ENCODE measurements around the gene ROR1. TPM values are rescaled to one million over a fixed set of nuclear protein-coding genes. Genes with fewer than 3 reads are reported as not detected.

The ROR1 gene
- total RNA-seq, 1 experiment from 2014 or later = 2.7 TPM

- H3K4me3 ChIP-seq (replicated peaks in 1 of 2; ENCODE audit: low read depth in 1 of 2, low read length in 2 of 2) = no peak overlapping the region
- H4K20me1 ChIP-seq (ENCODE audit: insufficient read depth) = no peaks in the 10 kb centered on the region
- H3K9ac ChIP-seq (ENCODE audit: low read length) = no peak overlapping the region
- H3K9me3 ChIP-seq (ENCODE audit: control insufficient read depth in 1 of 2, insufficient read depth in 1 of 2, low read depth in 1 of 2, low read length in 2 of 2) = no peaks in the 10 kb centered on the region
- H3K4me2 ChIP-seq (ENCODE audit: low read length) = no peak overlapping the region
- H3K9me2 ChIP-seq (ENCODE audit: insufficient read depth) = no peaks in the 10 kb centered on the region
- ATAC-seq = no peak
- ChIA-PET RAD21 (ENCODE audit: low non-redundant PET in 1 of 2, low total read pairs in 2 of 2, uncharacterized antibody in 2 of 2, unreplicated experiment in 2 of 2) (no interaction called here), CTCF (no interaction called here), POLR2A (no interaction called here)
- H3K27ac ChIP-seq (ENCODE audit: low read depth, low read length) = no peak overlapping the region
- no peaks in the 10 kb centered on the region for H3K27me3 ChIP-seq (ENCODE audit: insufficient read depth, low read length)
- intact Hi-C loops (cut with micrococcal nuclease) = no loop called here
- no peak for TF ChIP-seq MAX (IDR thresholded peaks at IDR 0.05)
- TF ChIP-seq CTCF (IDR thresholded peaks at IDR 0.05 in 2 of 3, conservative IDR thresholded peaks at IDR 0.05 in 1 of 3; ENCODE audit: borderline replicate concordance in 1 of 3, insufficient read depth in 1 of 3, low read depth in 2 of 3, low read length in 2 of 3) = no peak
- no peak for TF ChIP-seq ZFX (IDR thresholded peaks at IDR 0.05)
- TF ChIP-seq FOSL1 (IDR thresholded peaks at IDR 0.05; ENCODE audit: low read depth) = no peak
- no peak for TF ChIP-seq ATF3 (IDR thresholded peaks at IDR 0.05)
- TF ChIP-seq POLR2AphosphoS5 (IDR thresholded peaks at IDR 0.05; ENCODE audit: low read depth, low read length) = no peak
- no peak for TF ChIP-seq POLR2A (IDR thresholded peaks at IDR 0.05; ENCODE audit: borderline replicate concordance, extremely low read depth, insufficient read depth, insufficient read length)
- TF ChIP-seq ZBTB33 (IDR thresholded peaks at IDR 0.05; ENCODE audit: extremely low read depth, insufficient replicate concordance, low read length) = no peak
- TF ChIP-seq TCF7L2 (IDR thresholded peaks at IDR 0.05; ENCODE audit: borderline replicate concordance, extremely low read depth, insufficient read depth, insufficient read length) = no peak
- TF ChIP-seq EZH2phosphoT487 (IDR thresholded peaks at IDR 0.05; ENCODE audit: borderline replicate concordance) = no peak
- no peak for TF ChIP-seq ZNF274 (IDR thresholded peaks at IDR 0.05; ENCODE audit: low read depth, low read length)
- TF ChIP-seq CBX3 (IDR thresholded peaks at IDR 0.05; ENCODE audit: low read depth) = no peak
- TF ChIP-seq EGR1 (IDR thresholded peaks at IDR 0.05; ENCODE audit: low read depth) = no peak
- no peak for TF ChIP-seq RAD21 (IDR thresholded peaks at IDR 0.05; ENCODE audit: low read depth)
- TF ChIP-seq CEBPB (IDR thresholded peaks at IDR 0.05; ENCODE audit: low read depth) = no peak
- no peak for TF ChIP-seq YY1 (IDR thresholded peaks at IDR 0.05; ENCODE audit: extremely low read depth, insufficient replicate concordance, low read depth, low read length)
- TF ChIP-seq REST (IDR thresholded peaks at IDR 0.05; ENCODE audit: low read depth) = no peak
- TF ChIP-seq EZH2 (IDR thresholded peaks at IDR 0.05) = no peak
- no peak for TF ChIP-seq SP1 (IDR thresholded peaks at IDR 0.05; ENCODE audit: low read depth)
- TF ChIP-seq SRF (IDR thresholded peaks at IDR 0.05; ENCODE audit: low read depth) = no peak
- no peaks in the 10 kb centered on the region for H3K79me2 ChIP-seq (ENCODE audit: insufficient read depth, low read length)
- no peaks in the 10 kb centered on the region for H3K36me3 ChIP-seq (ENCODE audit: control insufficient read depth in 1 of 2, insufficient read depth in 2 of 2, low read length in 2 of 2)
- no peak overlapping the region for H2AFZ ChIP-seq (ENCODE audit: low read depth, low read length, poor library complexity, severe bottlenecking)
- DNase-seq (ENCODE audit: low read depth, low spot score) = no peak
- BruUV-seq (replicated peaks) = no TSS peak
- peaks cover 12 to 15% of the 10 kb centered on the region in 2 experiments for H3K4me1 ChIP-seq (ENCODE audit: control insufficient read depth in 1 of 2, insufficient read depth in 2 of 2, low read length in 2 of 2)
These were observed 108.4 kb downstream of the ROR1 start for GRCh38 chr1:63882048-63882704.

All from HCT116 (cell line).